Keratinocyte (primary cell): ENCODE measurements around the gene HPSE2. TPM values are rescaled to one million over a fixed set of nuclear protein-coding genes. Genes with fewer than 3 reads are reported as not detected.

Experiments
- DNase-seq: peaks from one replicate; pipeline ENCODE4 v3.0.0-alpha.2; 2011; ENCODE audit warnings: low read depth, missing footprints, low spot score
- FAIRE-seq: peaks from 2 replicates; lab custom pipeline; 2011; peaks lifted over from hg19 to GRCh38; lab: Jason Lieb, UNC
- H2AFZ ChIP-seq: 2 replicates; pipeline ENCODE4 v1.6.0; 2012; ENCODE audit warnings: low read length, control low read depth, inconsistent platforms; ENCODE audit not compliant: control insufficient read depth
- H3K27ac ChIP-seq: 2 replicates; pipeline ENCODE4 v1.5.1; 2011; ENCODE audit warnings: low read length; ENCODE audit not compliant: control insufficient read depth, insufficient read depth
- H3K27me3 ChIP-seq: 3 replicates; pipeline ENCODE4 v1.6.0; 2011; ENCODE audit warnings: low read length; ENCODE audit not compliant: control insufficient read depth, insufficient read depth; ENCODE audit errors: extremely low read depth
- H3K36me3 ChIP-seq, 2 experiments: 2 replicates in 1 of 2; 3 replicates in 1 of 2; pipeline ENCODE4 v1.5.1; 2011; ENCODE audit warnings: low read length in 2 of 2, mild to moderate bottlenecking in 1 of 2; ENCODE audit not compliant: control insufficient read depth in 2 of 2, insufficient read depth in 2 of 2; ENCODE audit errors: extremely low read depth in 1 of 2
- H3K4me1 ChIP-seq: 3 replicates; pipeline ENCODE4 v1.5.1; 2011; ENCODE audit warnings: low read length; ENCODE audit not compliant: control insufficient read depth, insufficient read depth; ENCODE audit errors: extremely low read depth
- H3K4me2 ChIP-seq: 3 replicates; pipeline ENCODE4 v1.6.0; 2011; ENCODE audit warnings: low read depth, low read length; ENCODE audit not compliant: control insufficient read depth, insufficient read depth; ENCODE audit errors: extremely low read depth
- H3K4me3 ChIP-seq, 3 experiments: fragments of 200-600 bp in 1 of 3; sonication (generic) in 1 of 3; 2 replicates in 2 of 3; 3 replicates in 1 of 3; pipeline ENCODE4 v1.5.1; 2011 to 2016; ENCODE audit warnings: low read length in 3 of 3, mild to moderate bottlenecking in 3 of 3, control low read depth in 2 of 3, inconsistent platforms in 1 of 3, low read depth in 1 of 3, mixed read lengths in 1 of 3, mixed run types in 1 of 3, moderate library complexity in 1 of 3; ENCODE audit not compliant: control insufficient read depth in 2 of 3, insufficient read depth in 2 of 3; ENCODE audit errors: extremely low read depth in 1 of 3
- H3K79me2 ChIP-seq: 2 replicates; pipeline ENCODE4 v1.6.0; 2012; ENCODE audit warnings: low read length; ENCODE audit not compliant: control insufficient read depth, insufficient read depth
- H3K9ac ChIP-seq: 3 replicates; pipeline ENCODE4 v1.6.0; 2011; ENCODE audit warnings: low read length; ENCODE audit not compliant: control insufficient read depth, insufficient read depth; ENCODE audit errors: extremely low read depth
- H3K9me1 ChIP-seq: 3 replicates; pipeline ENCODE4 v1.6.0; 2011; ENCODE audit warnings: low read length; ENCODE audit not compliant: control insufficient read depth, insufficient read depth; ENCODE audit errors: extremely low read depth
- H3K9me3 ChIP-seq: 2 replicates; pipeline ENCODE4 v1.5.1; 2012; ENCODE audit warnings: low read depth, low read length; ENCODE audit not compliant: control insufficient read depth
- H4K20me1 ChIP-seq: 3 replicates; pipeline ENCODE4 v1.6.0; 2011; ENCODE audit warnings: low read length; ENCODE audit not compliant: control insufficient read depth, insufficient read depth; ENCODE audit errors: extremely low read depth
- EZH2 ChIP-seq: IDR thresholded peaks from one replicate; pipeline ENCODE4 v1.6.1; 2012; ENCODE audit warnings: inconsistent platforms, mild to moderate bottlenecking, low read length, moderate library complexity
- dilution Hi-C: fragments of 300-500 bp; cut with MboI; formaldehyde crosslinking; loops from one replicate; pipeline ENCODE4 v1.7.0; 2020; ENCODE audit warnings: low sequenced_read_pairs; ENCODE audit not compliant: extremely low pct_ligation_motif_present
- polyA plus RNA-seq, 5 experiments: library from polyadenylated mRNA; depleted of rRNA in 3 of 5; stranded (reverse) in 3 of 5; stranded (forward) in 1 of 5; unstranded in 1 of 5; fragments of >200 nt; gene quantifications; 1 replicate in 1 of 5; 2 replicates in 3 of 5; 3 replicates in 1 of 5; pipeline versions ENCODE4 v1.2.1 to v1.2.3, GENCODE V29; 2011 to 2012; ENCODE audit warnings: missing spikeins in 2 of 5, low read depth in 1 of 5, low replicate concordance in 1 of 5
- TF ChIP-seq, protein P1 (sequence below), 3 experiments: IDR thresholded peaks in 1 of 3; conservative IDR thresholded peaks in 1 of 3; optimal IDR thresholded peaks in 1 of 3; 2 replicates in 2 of 3; 3 replicates in 1 of 3; pipeline versions ENCODE3 to v1.5.1; 2011; ENCODE audit warnings: low read length in 3 of 3, mild to moderate bottlenecking in 3 of 3, moderate library complexity in 2 of 3, control low read depth in 1 of 3, inconsistent platforms in 1 of 3; ENCODE audit not compliant: insufficient read depth in 2 of 3; ENCODE audit errors: extremely low read depth in 1 of 3

Gene HPSE2
- polyA plus RNA-seq, 1 donor (not counting 4 experiments of a cell fraction or from before 2014, with no cell fraction given), result 0.01 TPM

- DNase-seq (no peak), FAIRE-seq (no peak)
- no peaks in the 10 kb centered on the region for H3K27me3 ChIP-seq
- H3K79me2 ChIP-seq, result no peaks in the 10 kb centered on the region
- H3K9me3 ChIP-seq, result no peaks in the 10 kb centered on the region
- H3K9me1 ChIP-seq, result no peaks in the 10 kb centered on the region
- no peaks in the 10 kb centered on the region for H4K20me1 ChIP-seq
- no peak for TF ChIP-seq EZH2
- TF ChIP-seq, protein P1, sequence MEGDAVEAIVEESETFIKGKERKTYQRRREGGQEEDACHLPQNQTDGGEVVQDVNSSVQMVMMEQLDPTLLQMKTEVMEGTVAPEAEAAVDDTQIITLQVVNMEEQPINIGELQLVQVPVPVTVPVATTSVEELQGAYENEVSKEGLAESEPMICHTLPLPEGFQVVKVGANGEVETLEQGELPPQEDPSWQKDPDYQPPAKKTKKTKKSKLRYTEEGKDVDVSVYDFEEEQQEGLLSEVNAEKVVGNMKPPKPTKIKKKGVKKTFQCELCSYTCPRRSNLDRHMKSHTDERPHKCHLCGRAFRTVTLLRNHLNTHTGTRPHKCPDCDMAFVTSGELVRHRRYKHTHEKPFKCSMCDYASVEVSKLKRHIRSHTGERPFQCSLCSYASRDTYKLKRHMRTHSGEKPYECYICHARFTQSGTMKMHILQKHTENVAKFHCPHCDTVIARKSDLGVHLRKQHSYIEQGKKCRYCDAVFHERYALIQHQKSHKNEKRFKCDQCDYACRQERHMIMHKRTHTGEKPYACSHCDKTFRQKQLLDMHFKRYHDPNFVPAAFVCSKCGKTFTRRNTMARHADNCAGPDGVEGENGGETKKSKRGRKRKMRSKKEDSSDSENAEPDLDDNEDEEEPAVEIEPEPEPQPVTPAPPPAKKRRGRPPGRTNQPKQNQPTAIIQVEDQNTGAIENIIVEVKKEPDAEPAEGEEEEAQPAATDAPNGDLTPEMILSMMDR (optimal IDR thresholded peaks at IDR 0.05 in 1 of 3, IDR thresholded peaks at IDR 0.05 in 1 of 3, conservative IDR thresholded peaks at IDR 0.05 in 1 of 3; ENCODE audit: extremely low read depth in 1 of 3, insufficient read depth in 2 of 3, low read length in 3 of 3), result no peak
- H3K9ac ChIP-seq, result no peak overlapping the region
- no peaks in the 10 kb centered on the region for H3K36me3 ChIP-seq
- H2AFZ ChIP-seq, result no peak overlapping the region
- no peak overlapping the region for H3K4me3 ChIP-seq
- H3K27ac ChIP-seq, result no peak overlapping the region
- no peaks in the 10 kb centered on the region for H3K4me1 ChIP-seq
- dilution Hi-C loops, result no loop called here
- no peak overlapping the region for H3K4me2 ChIP-seq
Measured at GRCh38 chr10:98925651-98926050, 310.0 kb downstream of the HPSE2 start.

GRCh38 chr10:98924526-98924925 is 311.1 kb downstream of the HPSE2 start:
- Histone ChIP-seq H3K36me3 (no peaks in the 10 kb centered on the region), H3K9ac (no peak overlapping the region), H3K79me2 (no peaks in the 10 kb centered on the region), H3K4me2 (no peak overlapping the region), H3K9me1 (no peaks in the 10 kb centered on the region), H3K9me3 (no peaks in the 10 kb centered on the region), H2AFZ (no peak overlapping the region), H3K4me3 (no peak overlapping the region), H3K27ac (no peak overlapping the region), H3K27me3 (no peaks in the 10 kb centered on the region), H3K4me1 (no peaks in the 10 kb centered on the region), H4K20me1 (no peaks in the 10 kb centered on the region)
- DNase-seq (no peak), FAIRE-seq (no peak)
- no peak for TF ChIP-seq EZH2
- TF ChIP-seq, protein P1 (optimal IDR thresholded peaks at IDR 0.05 in 1 of 3, IDR thresholded peaks at IDR 0.05 in 1 of 3, conservative IDR thresholded peaks at IDR 0.05 in 1 of 3; ENCODE audit: extremely low read depth in 1 of 3, insufficient read depth in 2 of 3, low read length in 3 of 3), result no peak
- dilution Hi-C loops, result no loop called here
